SU-DHL-6 (cell line): ENCODE data around the gene KCNN2.

ENCODE experiments used
- CTCF ChIP-seq: fragments of 200-600 bp; sonication (generic); IDR thresholded peaks from one replicate; pipeline ENCODE4 v1.5.1; 2017; ENCODE audit warnings: antibody characterized with exemption, mild to moderate bottlenecking, low read length, moderate library complexity; ENCODE audit not compliant: insufficient read depth, poor library complexity, severe bottlenecking
- EZH2phosphoT487 ChIP-seq: fragments of 200-600 bp; sonication (generic), shearing (Covaris generic); conservative IDR thresholded peaks from 2 replicates; pipeline ENCODE4 v1.6.1; 2018; ENCODE audit warnings: mild to moderate bottlenecking, antibody characterized with exemption, low read length, moderate library complexity, mixed read lengths

- TF ChIP-seq CTCF = no peak
- no peak for TF ChIP-seq EZH2phosphoT487
Measured at GRCh38 chr5:114367029-114367428, 5.2 kb downstream of the KCNN2 start.
